Right lobe of liver (tissue), 6 donors: ENCODE measurements around the gene ZNF48. TPM values are rescaled to one million over a fixed set of nuclear protein-coding genes. Genes with fewer than 3 reads are reported as not detected.

Experiments
- ATAC-seq, 4 donors: fragments of 200-7000 bp; cut with Tn5 transposase; one replicate each; pipeline ENCODE4 v1.9.1; 2020; ENCODE audit warnings: mild to moderate bottlenecking in 4 of 4, moderate library complexity in 4 of 4
- DNase-seq, 3 donors: peaks; one replicate each; pipeline ENCODE4 v3.0.0-alpha.2; 2020
- H3K27ac ChIP-seq, 3 donors: fragments of 200-600 bp; one replicate each; pipeline ENCODE4 v1.8.0; 2022
- H3K27me3 ChIP-seq, 2 donors: fragments of 200-600 bp; one replicate each; pipeline ENCODE4 v1.8.0; 2022
- H3K36me3 ChIP-seq, 4 donors: fragments of 200-600 bp; sonication (generic) in 1 of 4; one replicate each; pipeline versions ENCODE4 v1.5.1 to v1.8.0; 2017 to 2022; ENCODE audit warnings: control low read depth in 1 of 4
- H3K4me1 ChIP-seq, 4 donors: fragments of 200-600 bp; sonication (generic) in 1 of 4; one replicate each; pipeline versions ENCODE4 v1.5.1 to v1.8.0; 2017 to 2022; ENCODE audit warnings: control low read depth in 1 of 4
- H3K4me3 ChIP-seq, 3 donors: fragments of 200-600 bp; one replicate each; pipeline ENCODE4 v1.8.0; 2022
- H3K9me3 ChIP-seq, 4 donors: fragments of 200-600 bp; sonication (generic) in 1 of 4; one replicate each; pipeline versions ENCODE4 v1.5.1 to v1.8.0; 2017 to 2022; ENCODE audit warnings: control low read depth in 1 of 4
- POLR2A ChIP-seq: fragments of 450-650 bp; IDR thresholded peaks from one replicate; pipeline ENCODE4 v1.6.1; 2017; ENCODE audit warnings: antibody characterized with exemption, mild to moderate bottlenecking
- WGBS: methylation state at CpG from one replicate; pipeline ENCODE4 v1.1.6; 2018; ENCODE audit warnings: low coverage, low lambda C conversion rate; ENCODE audit not compliant: insufficient coverage; ENCODE audit errors: missing lambda C conversion rate; 5-methylcytosine and 5-hydroxymethylcytosine counted together
- intact Hi-C, 2 donors: fragments of 100-400 bp; cut with DNase I; formaldehyde crosslinking; loops; one replicate each; pipeline versions ENCODE4 v1.11.2 to v1.14.1; 2022
- total RNA-seq, 6 experiments: library from RNA; depleted of rRNA in 2 of 6; stranded (reverse); fragments of >200 nt in 2 of 6; fragmentation: NEBNext Ultra II Directional in 3 of 6; extraction: Animal tissue kit (Norgen Biotek cat#: 25700) in 3 of 6; gene quantifications; one replicate each; pipeline versions ENCODE4 v1.1.0 to v1.2.4, GENCODE V29; 2016 to 2023
- TF ChIP-seq, protein P1 (sequence below), 4 donors: fragments of 200-600 bp in 3 of 4; fragments of 450-650 bp in 1 of 4; IDR thresholded peaks; one replicate each; pipeline versions ENCODE4 v1.5.1 to v1.8.0; 2016 to 2022; ENCODE audit warnings: antibody characterized with exemption in 4 of 4, mild to moderate bottlenecking in 2 of 4
- donor health status: DM: no; HTN: yes; CAD: no.
- donor health status: DM: no; HTN: no; CAD: no.
- donor health status: DM: no; HTN: no; CAD: no.
- donor health status: DM: no; HTN: yes; CAD: no.
- donor health status: DM: no; HTN: yes; CAD: no.

ZNF48 gene
- total RNA-seq, 6 experiments from 2014 or later, result 2.9 to 4.3 (median 3.9) TPM

DNA sequence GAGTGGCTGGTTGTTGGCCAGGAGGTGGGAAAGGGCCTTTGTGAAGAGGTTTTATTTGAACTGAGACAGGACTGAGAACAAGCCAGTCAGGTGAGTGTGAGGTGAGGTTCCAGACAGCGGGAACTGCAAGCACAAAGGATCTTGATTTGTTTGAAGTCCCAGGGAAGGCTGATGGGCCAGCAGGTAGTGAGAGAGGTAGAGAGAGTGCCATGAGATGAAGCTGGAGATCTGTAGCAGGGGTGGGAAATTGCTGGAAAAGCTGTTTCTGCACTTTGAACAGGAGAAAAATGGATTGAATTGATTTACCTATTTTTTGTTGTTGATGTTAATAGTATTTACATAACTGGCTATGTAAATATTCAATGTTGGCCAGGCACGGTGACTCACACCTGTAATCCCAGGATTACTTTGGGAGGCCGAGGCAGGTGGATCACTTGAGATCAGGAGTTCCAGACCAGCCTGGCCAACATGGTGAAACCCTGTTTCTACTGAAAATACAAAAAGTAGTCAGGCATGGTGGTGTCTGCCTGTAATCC is 42.4 kb downstream of the ZNF48 start:
- DNase-seq, result no peak
- 23% methylated on average over 3 of the region's 3 CpGs for WGBS
- H3K36me3 ChIP-seq, result no peaks in the 10 kb centered on the region
- H3K9me3 ChIP-seq, result no peaks in the 10 kb centered on the region
- peak overlapping the region in 1 of 3 donors; percentile 10 for H3K27ac ChIP-seq
- peak; percentile 8 to 58 (median 30) for ATAC-seq
- no peaks in the 10 kb centered on the region for H3K27me3 ChIP-seq
- TF ChIP-seq POLR2A, result no peak
- TF ChIP-seq, protein P1, sequence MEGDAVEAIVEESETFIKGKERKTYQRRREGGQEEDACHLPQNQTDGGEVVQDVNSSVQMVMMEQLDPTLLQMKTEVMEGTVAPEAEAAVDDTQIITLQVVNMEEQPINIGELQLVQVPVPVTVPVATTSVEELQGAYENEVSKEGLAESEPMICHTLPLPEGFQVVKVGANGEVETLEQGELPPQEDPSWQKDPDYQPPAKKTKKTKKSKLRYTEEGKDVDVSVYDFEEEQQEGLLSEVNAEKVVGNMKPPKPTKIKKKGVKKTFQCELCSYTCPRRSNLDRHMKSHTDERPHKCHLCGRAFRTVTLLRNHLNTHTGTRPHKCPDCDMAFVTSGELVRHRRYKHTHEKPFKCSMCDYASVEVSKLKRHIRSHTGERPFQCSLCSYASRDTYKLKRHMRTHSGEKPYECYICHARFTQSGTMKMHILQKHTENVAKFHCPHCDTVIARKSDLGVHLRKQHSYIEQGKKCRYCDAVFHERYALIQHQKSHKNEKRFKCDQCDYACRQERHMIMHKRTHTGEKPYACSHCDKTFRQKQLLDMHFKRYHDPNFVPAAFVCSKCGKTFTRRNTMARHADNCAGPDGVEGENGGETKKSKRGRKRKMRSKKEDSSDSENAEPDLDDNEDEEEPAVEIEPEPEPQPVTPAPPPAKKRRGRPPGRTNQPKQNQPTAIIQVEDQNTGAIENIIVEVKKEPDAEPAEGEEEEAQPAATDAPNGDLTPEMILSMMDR (IDR thresholded peaks at IDR 0.05), result no peak
- intact Hi-C loops, result loop anchor here in 1 of 2 donors (10.0 kb wide), 1 partner anchor 87 kb away; the partner anchor contains the start of gene ZNF768
- no peak overlapping the region for H3K4me3 ChIP-seq
- no peaks in the 10 kb centered on the region for H3K4me1 ChIP-seq

DNA sequence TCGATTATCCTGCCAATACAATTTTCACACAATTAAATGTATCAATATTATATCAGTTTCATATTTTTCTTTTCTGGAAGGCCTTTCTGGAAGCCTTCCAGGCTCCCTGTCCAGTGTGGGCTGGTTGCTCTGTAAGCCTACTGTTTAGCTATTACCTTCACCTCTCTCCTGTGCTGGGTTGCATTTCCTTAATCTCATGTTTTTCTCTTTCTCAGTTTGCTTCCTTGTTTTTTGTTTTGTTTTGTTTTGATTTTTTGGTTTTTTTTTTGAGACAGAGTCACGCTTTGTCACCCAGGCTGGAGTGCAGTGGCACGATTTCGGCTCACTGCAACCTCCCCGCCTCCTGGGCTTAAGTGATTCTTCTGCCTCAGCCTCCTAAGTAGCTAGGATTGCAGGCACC is 43.6 kb downstream of the ZNF48 start:
- TF ChIP-seq POLR2A, result no peak
- TF ChIP-seq, protein P1 (IDR thresholded peaks at IDR 0.05), result no peak
- Histone ChIP-seq H3K36me3 (peaks cover 0 to 4% (median 0%) of the 10 kb centered on the region in 4 donors), H3K9me3 (no peaks in the 10 kb centered on the region), H3K27ac (no peak overlapping the region), H3K4me3 (no peak overlapping the region), H3K27me3 (no peaks in the 10 kb centered on the region), H3K4me1 (peaks cover 0 to 4% (median 0%) of the 10 kb centered on the region in 4 donors)
- no peak for ATAC-seq
- WGBS, result 100% methylated on average over 1 of the region's 5 CpGs
- DNase-seq, result no peak
- intact Hi-C loops, result loop anchor here in 1 of 2 donors (10.0 kb wide), 1 partner anchor 86 kb away; the partner anchor contains the start of gene ZNF768

DNA sequence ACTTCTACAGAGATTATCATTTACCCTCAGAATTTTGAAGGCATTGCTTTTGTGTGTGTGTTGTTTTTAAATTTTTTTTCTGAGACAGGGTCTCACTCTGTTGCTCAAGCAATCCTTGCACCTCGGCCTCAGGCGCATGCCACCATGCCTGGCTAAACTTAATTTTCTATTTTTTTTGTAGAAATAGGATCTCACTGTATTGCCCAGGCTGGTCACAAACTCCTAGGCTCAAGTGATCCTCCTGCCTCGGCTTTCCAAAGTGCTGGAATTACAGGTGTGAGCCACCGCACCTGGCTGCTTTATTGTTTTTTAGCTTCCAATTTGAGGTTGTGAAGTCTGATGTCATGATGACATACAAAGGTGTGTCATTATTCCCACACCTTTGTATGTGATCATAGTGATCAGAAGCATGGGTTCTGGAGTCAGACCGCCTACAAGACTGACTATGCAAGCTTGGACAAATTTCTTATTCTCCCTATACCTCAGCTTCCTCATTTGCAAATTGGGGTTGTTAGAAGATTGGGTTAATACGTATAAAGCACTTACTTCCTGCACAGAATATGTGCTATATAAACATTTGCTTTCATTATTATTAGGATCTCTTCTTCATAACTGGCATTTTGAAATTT is 44.6 kb downstream of the ZNF48 start:
- no peak for DNase-seq
- TF ChIP-seq, protein P1 (IDR thresholded peaks at IDR 0.05), result no peak
- TF ChIP-seq POLR2A, result no peak
- Histone ChIP-seq H3K4me1 (peaks cover 0 to 4% (median 0%) of the 10 kb centered on the region in 4 donors), H3K9me3 (no peaks in the 10 kb centered on the region), H3K36me3 (peaks cover 0 to 4% (median 2%) of the 10 kb centered on the region in 4 donors), H3K4me3 (no peak overlapping the region), H3K27me3 (no peaks in the 10 kb centered on the region), H3K27ac (no peak overlapping the region)
- intact Hi-C loops, result loop anchor here in 1 of 2 donors (10.0 kb wide), 1 partner anchor 85 kb away; the partner anchor contains the start of gene ZNF768
- 81% methylated on average over 6 of the region's 6 CpGs for WGBS
- no peak for ATAC-seq

DNA sequence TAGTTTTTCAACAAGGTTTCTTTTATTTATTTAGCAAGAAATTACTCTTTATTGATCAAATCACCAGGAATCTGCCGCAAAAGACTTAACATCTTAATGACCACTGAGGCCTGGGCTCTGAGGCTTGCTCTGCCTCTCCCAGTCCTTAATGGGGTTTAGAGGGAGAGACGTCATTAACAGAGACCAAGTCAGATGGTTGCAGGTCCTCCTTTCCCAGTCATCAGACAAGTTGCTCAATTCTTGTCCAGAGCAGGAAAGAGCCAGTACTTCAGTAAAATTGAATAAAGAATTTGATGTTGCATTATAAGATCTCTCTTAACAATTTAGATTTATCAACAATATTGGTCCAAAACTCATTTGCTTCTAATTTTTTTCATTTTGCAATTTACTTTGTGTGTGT is 48.4 kb downstream of the ZNF48 start:
- Histone ChIP-seq H3K9me3 (no peaks in the 10 kb centered on the region), H3K4me3 (peak overlapping the region; percentile 69 to 96 (median 83)), H3K4me1 (peaks cover 0 to 30% (median 7%) of the 10 kb centered on the region in 4 donors), H3K27ac (peak overlapping the region; percentile 85 to 98 (median 94)), H3K36me3 (peaks cover 0 to 4% (median 2%) of the 10 kb centered on the region in 4 donors), H3K27me3 (no peaks in the 10 kb centered on the region)
- intact Hi-C loops, result no loop called here
- WGBS, result 21% methylated on average over 2 of the region's 2 CpGs
- no peak for TF ChIP-seq POLR2A
- TF ChIP-seq, protein P1 (IDR thresholded peaks at IDR 0.05), result no peak
- no peak for DNase-seq
- ATAC-seq, result peak in 1 of 4 donors; percentile 5
